A549 treated with GW870086 at 1 μM for 4 hours (cell line): ENCODE results near the gene ABHD17A. TPM values are rescaled to one million over a fixed set of nuclear protein-coding genes. Genes with fewer than 3 reads are reported as not detected.

Experiments
- total RNA-seq: library from RNA; stranded (reverse); fragments of 200-300 nt; extraction: Qiagen RNA extraction; gene quantifications from 5 replicates; pipeline ENCODE4 v1.2.3, GENCODE V29; 2022; ENCODE audit warnings: low read depth

Gene ABHD17A
- total RNA-seq: 21.4 to 38.2 TPM (median 36.0 TPM) in 5 replicates

DNA sequence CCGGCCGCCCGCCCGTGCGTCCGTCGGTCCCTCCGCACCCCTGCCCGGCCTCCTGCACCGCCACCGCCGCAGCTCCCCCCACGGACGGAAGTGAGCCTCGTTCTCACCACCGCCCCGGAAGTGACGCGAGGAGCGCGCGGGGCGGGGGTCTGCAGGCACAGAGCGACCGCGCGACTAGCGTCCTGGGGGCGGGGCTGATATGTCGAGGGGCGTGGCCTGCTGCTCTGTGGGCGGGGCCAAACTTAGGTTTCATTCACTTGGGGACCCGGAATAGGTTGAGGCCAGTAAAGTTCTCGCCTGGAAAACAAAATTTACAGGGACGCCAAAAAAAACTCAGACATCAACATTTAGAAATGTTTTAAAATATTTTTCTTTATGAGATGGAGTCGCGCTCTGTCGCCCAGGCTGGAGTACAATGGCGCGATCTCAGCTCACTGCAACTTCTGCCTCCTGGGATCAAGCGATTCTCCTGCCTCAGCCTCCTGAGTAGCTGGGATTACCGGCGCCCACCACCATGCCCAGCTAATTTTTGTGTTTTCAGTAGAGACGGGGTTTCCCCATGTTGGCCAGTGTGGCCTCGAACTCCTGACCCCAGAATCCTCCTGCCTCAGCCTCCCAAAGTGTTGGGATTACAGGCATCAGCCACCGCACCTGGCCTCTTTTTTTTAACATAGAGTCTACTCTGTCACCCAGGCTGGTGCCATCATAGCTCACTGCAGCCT lies at the start of gene ABHD17A:
ABHD17A (minus strand) TSS at position 99 of the 722 bp plus-strand sequence. CDS start 3,930 bp downstream, outside the sequence.

DNA sequence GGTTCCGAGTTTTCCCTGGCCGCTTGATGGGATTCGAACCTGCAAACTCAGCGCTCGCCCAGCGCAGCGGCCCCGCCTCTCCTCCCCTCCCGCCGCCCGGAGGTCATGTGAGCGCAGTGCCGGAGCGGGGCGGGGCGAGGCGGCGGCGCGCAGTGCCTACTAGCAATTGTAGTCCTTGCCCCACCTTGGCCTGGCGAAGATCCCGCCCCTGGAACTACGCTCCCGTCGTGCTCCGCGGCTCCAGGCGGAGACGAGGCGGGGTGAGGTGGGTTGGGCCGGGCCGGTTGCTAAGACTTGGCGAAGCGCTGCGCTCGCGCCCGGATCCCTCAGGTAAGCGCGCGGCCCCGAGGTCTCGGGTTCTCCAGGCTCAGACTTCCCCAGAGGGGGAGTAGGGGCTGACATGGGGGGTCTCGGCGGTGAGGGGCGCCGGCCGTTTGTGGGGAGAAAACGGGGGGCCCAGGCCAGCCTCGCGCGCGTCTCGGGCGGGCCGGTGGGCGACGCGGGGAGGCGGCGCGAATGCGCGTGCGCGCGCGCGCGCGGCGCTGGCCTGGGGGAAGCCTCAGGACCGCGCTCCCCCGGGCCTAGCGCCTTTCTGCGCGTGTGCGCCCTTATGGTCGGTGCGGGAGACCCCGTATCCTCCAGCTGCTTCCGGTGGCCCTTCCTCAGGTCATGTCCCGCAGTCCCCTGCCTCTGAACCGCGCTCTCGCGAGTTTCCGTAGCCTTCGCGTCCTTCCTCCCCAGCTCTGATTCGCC lies 20.0 kb upstream of the ABHD17A start, which contains the start of the genes ADAT3 and SCAMP4:
ADAT3 (plus strand) TSS at position 290 of the 753 bp plus-strand sequence. CDS start 6,649 bp downstream, outside the sequence.
SCAMP4 (plus strand) TSS at position 290 of the 753 bp plus-strand sequence. CDS start 9,621 bp downstream, outside the sequence.

DNA sequence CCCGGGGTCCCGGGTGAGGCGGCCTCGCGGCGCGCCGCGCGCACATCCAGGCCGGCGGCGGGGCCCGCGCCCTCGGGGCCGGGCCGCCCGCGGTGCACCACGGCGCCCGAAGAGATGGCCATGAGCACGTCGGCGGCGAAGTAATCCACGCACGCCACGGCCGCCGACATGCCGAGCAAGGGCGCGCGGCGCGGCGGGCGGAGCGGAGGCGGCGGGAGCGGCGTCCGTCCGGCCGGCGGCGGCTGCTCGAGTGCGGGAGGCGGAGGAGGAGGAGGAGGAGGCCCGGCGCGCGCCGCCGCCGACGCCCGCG lies 22.0 kb downstream of the ABHD17A start, which contains the start of gene KLF16:
KLF16 (minus strand) TSS at position 252 of the 310 bp plus-strand sequence; CDS start at position 170, 82 bp downstream.

DNA sequence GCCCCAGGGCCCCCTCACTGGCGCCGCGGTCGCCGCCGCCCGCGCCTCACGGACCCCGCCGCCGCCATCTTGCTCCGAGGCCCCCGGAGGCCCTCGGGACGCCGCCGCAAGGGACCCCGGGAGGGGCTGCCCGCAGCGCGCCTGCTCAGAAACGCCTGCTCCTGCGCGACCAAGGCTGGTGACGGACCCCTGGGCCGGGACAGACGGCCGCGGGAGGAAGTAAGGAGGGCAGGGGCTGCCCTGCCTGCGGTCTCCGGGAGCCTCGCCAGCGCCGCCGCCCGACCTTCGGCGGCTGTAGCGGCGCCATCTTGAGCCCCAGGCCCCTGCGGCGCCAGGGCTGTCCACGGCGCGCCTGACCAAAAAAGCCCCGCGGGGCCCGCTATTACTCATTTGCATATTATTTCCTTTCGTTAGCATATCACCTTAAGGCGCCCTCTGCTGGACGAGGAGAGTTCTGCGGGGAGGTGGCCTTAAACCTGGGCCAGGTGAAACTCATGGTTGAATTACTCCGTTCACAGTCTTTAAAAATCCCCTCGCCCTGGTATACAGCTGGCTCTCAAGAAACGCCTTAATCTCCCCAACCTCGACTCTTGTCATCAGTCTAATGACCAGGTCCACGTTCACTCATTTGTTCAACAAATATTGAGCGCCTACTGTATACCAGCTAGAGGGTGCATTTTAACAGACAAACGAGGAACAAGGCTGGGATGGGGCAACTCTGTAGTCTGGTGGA lies 36.7 kb downstream of the ABHD17A start, which contains the start of gene REXO1:
REXO1 (minus strand) TSS at position 85 of the 733 bp plus-strand sequence. CDS start 125 bp downstream, outside the sequence.

Other genes starting within 250 kb of the ABHD17A start
- 49.4 to 71.5 TPM (median 58.6 TPM) in 5 replicates for gene TCF3, start 232.9 kb downstream of the ABHD17A start, total RNA-seq
- not detected in 5 replicates for gene ONECUT3, start 132.0 kb downstream of the ABHD17A start, total RNA-seq
- gene ATP8B3, start 73.2 kb downstream of the ABHD17A start, total RNA-seq: 1.9 to 3.6 TPM (median 3.0 TPM) in 5 replicates
- gene REXO1, start 37.0 kb downstream of the ABHD17A start, total RNA-seq: 16.1 to 22.6 TPM (median 19.0 TPM) in 5 replicates
- gene KLF16, start 21.9 kb downstream of the ABHD17A start, total RNA-seq: 20.1 to 29.5 TPM (median 25.5 TPM) in 5 replicates
- 2.8 to 5.9 TPM (median 5.0 TPM) in 5 replicates for gene ADAT3, start 19.9 kb upstream of the ABHD17A start, total RNA-seq
- gene SCAMP4, start 19.9 kb upstream of the ABHD17A start, total RNA-seq: 48.8 to 68.3 TPM (median 53.1 TPM) in 5 replicates
- gene CSNK1G2, start 55.7 kb upstream of the ABHD17A start, total RNA-seq: 33.1 to 53.7 TPM (median 46.8 TPM) in 5 replicates
- gene BTBD2, start 130.2 kb upstream of the ABHD17A start, total RNA-seq: 34.4 to 46.3 TPM (median 43.0 TPM) in 5 replicates
- gene MKNK2, start 165.7 kb upstream of the ABHD17A start, total RNA-seq: 56.6 to 91.4 TPM (median 78.9 TPM) in 5 replicates
- 13.2 to 15.9 TPM (median 14.2 TPM) in 5 replicates for gene MOB3A, start 210.8 kb upstream of the ABHD17A start, total RNA-seq
- 0.23 to 1.1 TPM (median 0.80 TPM) in 5 replicates for gene IZUMO4, start 211.4 kb upstream of the ABHD17A start, total RNA-seq